ENCODE results near the gene DAPK2.

Gene DAPK2

GRCh38 chr15:63870043-63870394 lies 176.3 kb downstream of the DAPK2 start:
- Histone ChIP-seq H3K27ac (no peak overlapping the region), H3K4me1 (ENCODE audit: control insufficient read depth in 1 of 2, insufficient read depth in 1 of 2, low read depth in 1 of 2, low read length in 1 of 2) (no peaks in the 10 kb centered on the region), H3K4me3 (ENCODE audit: low read depth in 1 of 2, low read length in 1 of 2) (no peak overlapping the region), H3K27me3 (no peaks in the 10 kb centered on the region), H3K36me3 (no peaks in the 10 kb centered on the region), H3K9me3 (no peaks in the 10 kb centered on the region)
- no peak for TF ChIP-seq CTCF (IDR thresholded peaks at IDR 0.05)

- Histone ChIP-seq H3K27ac (no peak overlapping the region), H3K4me3 (ENCODE audit: low read depth in 1 of 2, low read length in 1 of 2) (no peak overlapping the region), H3K27me3 (no peaks in the 10 kb centered on the region), H3K9me3 (no peaks in the 10 kb centered on the region), H3K36me3 (no peaks in the 10 kb centered on the region), H3K4me1 (ENCODE audit: control insufficient read depth in 1 of 2, insufficient read depth in 1 of 2, low read depth in 1 of 2, low read length in 1 of 2) (no peaks in the 10 kb centered on the region)
- TF ChIP-seq CTCF (IDR thresholded peaks at IDR 0.05), result no peak
Observed at GRCh38 chr15:63869371-63870042, 176.8 kb downstream of the DAPK2 start.

- no peak for TF ChIP-seq CTCF (IDR thresholded peaks at IDR 0.05)
- Histone ChIP-seq H3K36me3 (no peaks in the 10 kb centered on the region), H3K27ac (no peak overlapping the region), H3K27me3 (no peaks in the 10 kb centered on the region), H3K4me1 (ENCODE audit: control insufficient read depth in 1 of 2, insufficient read depth in 1 of 2, low read depth in 1 of 2, low read length in 1 of 2) (no peaks in the 10 kb centered on the region), H3K9me3 (no peaks in the 10 kb centered on the region), H3K4me3 (ENCODE audit: low read depth in 1 of 2, low read length in 1 of 2) (no peak overlapping the region)
Observed at GRCh38 chr15:63864186-63864585, 182.1 kb downstream of the DAPK2 start.

GRCh38 chr15:63861946-63862517 lies 184.3 kb downstream of the DAPK2 start:
- no peaks in the 10 kb centered on the region for H3K4me1 ChIP-seq (ENCODE audit: control insufficient read depth in 1 of 2, insufficient read depth in 1 of 2, low read depth in 1 of 2, low read length in 1 of 2)
- H3K27ac ChIP-seq, result no peak overlapping the region
- H3K36me3 ChIP-seq, result no peaks in the 10 kb centered on the region
- no peak for TF ChIP-seq CTCF (IDR thresholded peaks at IDR 0.05)
- H3K27me3 ChIP-seq, result no peaks in the 10 kb centered on the region
- H3K9me3 ChIP-seq, result no peaks in the 10 kb centered on the region
- no peak overlapping the region for H3K4me3 ChIP-seq (ENCODE audit: low read depth in 1 of 2, low read length in 1 of 2)

- TF ChIP-seq CTCF (IDR thresholded peaks at IDR 0.05), result no peak
- Histone ChIP-seq H3K4me3 (ENCODE audit: low read depth in 1 of 2, low read length in 1 of 2) (no peak overlapping the region), H3K27me3 (no peaks in the 10 kb centered on the region), H3K36me3 (no peaks in the 10 kb centered on the region), H3K4me1 (ENCODE audit: control insufficient read depth in 1 of 2, insufficient read depth in 1 of 2, low read depth in 1 of 2, low read length in 1 of 2) (no peaks in the 10 kb centered on the region), H3K27ac (no peak overlapping the region), H3K9me3 (no peaks in the 10 kb centered on the region)
Observed at GRCh38 chr15:63860555-63860954, 185.7 kb downstream of the DAPK2 start.
